RPMI7951 (cell line): ENCODE data around the gene LRRC37A3. TPM values are rescaled to one million over a fixed set of nuclear protein-coding genes. Genes with fewer than 3 reads are reported as not detected.
"Not testable (repeated sequence)": the region's sequence is repeated elsewhere in the genome, so short reads cannot be mapped to it uniquely, and the experiment has no call there.

Experiments used
- DNase-seq: peaks from one replicate; pipeline ENCODE4 v3.0.0-alpha.2; 2012; ENCODE audit warnings: low read depth
- total RNA-seq: library from RNA; depleted of rRNA; stranded (reverse); fragments of >200 nt; shearing (Covaris generic); gene quantifications from 2 replicates; pipeline ENCODE4 v1.2.3, GENCODE V29; 2014; rRNA removed

The LRRC37A3 gene
- total RNA-seq, 1 experiment from 2014 or later: 5.5 TPM

DNA sequence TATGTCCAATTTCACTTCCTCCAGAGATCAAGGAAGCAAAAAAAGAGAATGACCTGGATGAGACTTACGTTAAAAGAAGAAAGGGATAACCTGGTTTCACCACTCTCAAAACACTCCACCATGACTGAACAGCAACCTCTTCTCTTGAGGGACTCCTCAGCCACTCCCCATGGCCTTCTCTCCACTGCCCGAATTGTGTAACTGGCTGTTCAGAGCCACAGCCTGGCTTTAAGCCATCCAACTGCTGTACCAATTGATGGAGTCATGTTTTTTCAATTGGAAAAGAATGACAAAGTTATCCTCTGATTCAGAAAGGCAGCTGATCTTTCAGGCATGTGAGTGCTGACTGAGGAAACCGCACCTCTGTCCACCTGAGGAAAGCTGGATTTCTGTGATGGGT, 85.2 kb downstream of the LRRC37A3 start:
- DNase-seq: not testable (repeated sequence)

DNA sequence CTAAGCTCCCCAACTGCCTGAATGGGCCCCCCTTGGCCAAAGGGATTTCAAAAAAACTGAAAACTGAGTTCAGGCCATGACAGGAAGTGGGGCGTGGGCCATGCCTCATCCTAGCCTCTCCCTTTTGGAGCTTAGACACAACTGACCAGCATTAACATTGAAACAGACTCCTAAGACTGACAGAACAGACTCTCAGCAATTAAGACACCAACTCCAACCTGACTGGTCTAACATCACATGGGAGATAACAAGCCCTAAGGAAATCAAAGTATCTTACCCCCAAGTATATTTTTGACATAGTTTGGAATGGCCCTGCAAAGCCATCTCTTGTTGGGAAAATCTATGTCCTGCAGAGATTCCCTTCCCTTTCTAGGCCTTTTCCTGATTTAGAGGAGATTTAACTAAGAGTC, 88.6 kb downstream of the LRRC37A3 start:
- DNase-seq: not testable (repeated sequence)

DNA sequence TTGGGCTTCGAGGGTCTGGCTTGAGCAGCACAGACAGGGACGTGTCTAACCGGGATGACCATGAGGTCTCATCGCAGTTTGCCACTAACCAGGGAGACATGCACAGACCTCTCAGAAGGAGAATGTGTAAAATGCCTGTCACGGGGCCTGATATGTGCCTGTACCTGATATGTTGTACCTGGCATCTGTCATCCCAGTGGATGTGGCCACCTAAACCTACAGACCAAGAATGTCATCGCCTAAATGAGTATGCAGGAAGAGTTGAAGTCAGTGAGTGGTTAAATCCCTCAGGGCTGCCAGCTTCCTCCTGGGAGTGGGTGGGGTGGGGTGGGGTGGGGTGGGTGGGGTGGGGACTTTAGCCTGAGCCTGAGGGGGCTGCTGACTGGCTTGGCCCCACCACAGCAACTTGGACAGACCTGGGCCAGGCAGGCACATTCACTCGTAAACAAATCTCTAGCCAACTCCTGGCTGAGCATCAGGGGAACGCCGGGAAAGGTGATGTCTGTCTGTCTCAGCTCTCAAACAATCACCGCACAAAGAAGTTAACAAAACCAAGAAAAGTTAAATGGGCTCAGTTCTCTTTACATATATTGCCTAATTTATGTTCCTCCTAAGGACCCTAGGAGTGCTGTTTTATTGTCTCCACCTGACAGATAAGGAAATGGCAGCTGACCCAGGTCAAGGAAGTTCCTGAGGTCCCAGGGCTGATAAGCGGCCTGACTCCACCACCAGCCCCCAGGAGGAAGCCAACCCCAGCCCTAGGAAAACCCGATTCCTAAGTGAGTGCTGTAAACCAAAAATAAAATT, 89.3 kb downstream of the LRRC37A3 start:
- not testable (repeated sequence) for DNase-seq

DNA sequence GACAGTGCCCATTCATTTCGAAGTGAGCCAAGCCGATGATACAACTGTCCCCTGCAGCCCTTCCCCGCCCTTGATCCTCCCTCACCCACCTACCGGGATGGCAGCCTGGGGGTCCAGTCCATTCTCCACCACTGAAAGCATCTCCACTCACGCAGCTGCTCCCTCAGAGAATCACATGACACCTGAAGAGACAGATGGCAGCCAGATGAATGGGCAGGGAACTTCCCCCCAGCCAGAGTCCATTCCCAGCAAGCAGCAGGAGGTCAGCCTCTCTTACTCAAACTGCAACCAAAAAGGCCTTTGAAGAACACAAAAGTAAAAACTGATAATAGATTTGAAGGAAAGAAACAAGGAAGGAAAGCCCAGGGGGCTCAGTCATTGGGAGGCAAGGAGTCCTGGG, 90.2 kb downstream of the LRRC37A3 start:
- not testable (repeated sequence) for DNase-seq

- not testable (repeated sequence) for DNase-seq
Observed at GRCh38 chr17:64818904-64819303, 100.4 kb downstream of the LRRC37A3 start.

GRCh38 chr17:64815833-64816198, 103.5 kb downstream of the LRRC37A3 start:
- DNase-seq: not testable (repeated sequence)

DNA sequence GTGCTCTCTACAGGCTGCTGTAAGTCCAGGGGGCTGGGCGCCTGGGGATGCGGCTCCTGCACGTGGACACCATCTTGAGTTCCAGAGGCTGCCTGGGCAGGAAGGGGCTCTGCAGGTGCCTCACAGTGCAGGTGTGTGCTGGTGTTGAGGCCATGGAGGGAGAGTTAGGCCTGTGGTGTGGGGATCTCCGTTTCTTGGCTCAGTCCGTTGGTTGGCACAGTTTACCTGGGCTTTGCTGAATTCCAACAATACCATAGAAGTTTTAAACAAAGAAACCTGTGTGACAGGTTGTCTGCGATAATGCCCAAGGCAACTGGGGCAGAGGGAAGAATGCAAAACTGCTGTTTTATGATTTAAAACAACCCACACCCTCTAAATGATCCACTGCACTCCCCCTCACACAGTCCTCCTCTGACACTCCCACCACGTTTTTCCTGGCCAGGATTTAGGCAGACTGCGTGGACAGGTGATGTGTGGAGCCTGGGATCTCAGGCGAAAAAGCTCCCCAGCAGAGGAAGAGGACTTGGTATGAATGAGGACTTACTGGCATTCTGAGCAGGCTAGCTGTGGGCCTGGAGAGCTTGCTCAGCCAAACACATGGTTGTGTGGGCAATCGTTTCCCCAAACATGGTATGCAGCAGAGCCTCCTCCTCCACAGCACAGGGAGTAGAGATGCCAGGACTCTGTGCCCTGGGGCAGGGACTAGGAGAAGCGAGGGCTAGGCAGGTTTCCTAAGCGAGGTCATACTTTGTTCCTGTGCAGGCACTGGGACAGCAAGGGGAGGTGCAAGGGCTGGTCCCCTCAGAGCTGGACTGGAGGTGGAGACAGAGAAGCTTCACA, 104.1 kb downstream of the LRRC37A3 start:
- peak; percentile 50 for DNase-seq

- DNase-seq: peak; percentile 81
Observed at GRCh38 chr17:64808178-64808977, 110.9 kb downstream of the LRRC37A3 start.

Other genes starting within 250 kb of the LRRC37A3 start
- gene GNA13, start 137.3 kb upstream of the LRRC37A3 start, total RNA-seq: 38.6 and 48.7 TPM in 2 replicates
- 3.3 and 4.7 TPM in 2 replicates for gene RGS9, start 217.9 kb upstream of the LRRC37A3 start, total RNA-seq